ENCODE results near the gene SIRT5. TPM values are rescaled to one million over a fixed set of nuclear protein-coding genes. Genes with fewer than 3 reads are reported as not detected.

The SIRT5 gene
- 7.5 and 9.0 TPM in 2 replicates for total RNA-seq

DNA sequence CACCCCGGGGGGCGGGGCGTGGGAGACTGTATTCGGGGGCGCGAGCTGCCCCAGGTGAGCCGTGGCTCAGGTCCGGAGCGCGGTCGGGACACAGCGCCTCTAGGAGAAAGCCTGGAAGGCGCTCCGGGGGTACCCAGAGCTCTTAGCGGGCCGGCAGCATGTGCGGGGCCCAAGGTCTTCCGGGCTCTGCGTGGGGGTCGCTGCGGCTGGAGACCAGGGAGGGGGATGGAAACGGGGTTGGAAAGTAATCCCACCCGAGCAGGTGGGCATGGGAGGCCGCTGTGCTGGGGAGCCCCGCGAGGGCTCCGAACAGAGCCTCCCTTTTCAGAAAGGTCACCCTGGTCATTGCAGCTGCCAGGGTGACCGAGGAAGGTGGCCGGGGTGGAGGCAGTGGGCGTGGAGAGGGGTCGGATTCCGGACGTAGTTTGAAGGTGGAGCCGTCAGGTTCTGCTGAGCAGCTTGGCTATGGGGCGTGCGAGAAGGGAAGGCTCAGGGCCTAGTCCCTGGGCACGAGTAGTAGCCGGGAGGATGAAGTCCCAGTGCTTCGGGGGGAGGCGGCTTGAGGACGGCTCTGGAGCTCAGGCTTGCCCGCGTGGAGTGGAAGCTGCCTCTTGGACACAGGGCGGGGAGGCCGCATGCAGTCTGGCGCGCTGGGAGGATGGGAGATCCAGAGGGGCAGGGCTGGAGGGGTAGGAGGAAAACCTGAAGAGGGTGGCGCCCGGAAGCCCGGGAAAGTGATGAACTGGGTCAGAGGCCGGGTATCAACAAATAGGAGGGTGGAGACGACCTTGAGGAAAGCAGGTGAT, at the start of gene SIRT5:
Gene SIRT5 (plus strand): TSS at position 31 of the 806 bp plus-strand sequence. CDS start 9,510 bp downstream, outside the sequence.

DNA sequence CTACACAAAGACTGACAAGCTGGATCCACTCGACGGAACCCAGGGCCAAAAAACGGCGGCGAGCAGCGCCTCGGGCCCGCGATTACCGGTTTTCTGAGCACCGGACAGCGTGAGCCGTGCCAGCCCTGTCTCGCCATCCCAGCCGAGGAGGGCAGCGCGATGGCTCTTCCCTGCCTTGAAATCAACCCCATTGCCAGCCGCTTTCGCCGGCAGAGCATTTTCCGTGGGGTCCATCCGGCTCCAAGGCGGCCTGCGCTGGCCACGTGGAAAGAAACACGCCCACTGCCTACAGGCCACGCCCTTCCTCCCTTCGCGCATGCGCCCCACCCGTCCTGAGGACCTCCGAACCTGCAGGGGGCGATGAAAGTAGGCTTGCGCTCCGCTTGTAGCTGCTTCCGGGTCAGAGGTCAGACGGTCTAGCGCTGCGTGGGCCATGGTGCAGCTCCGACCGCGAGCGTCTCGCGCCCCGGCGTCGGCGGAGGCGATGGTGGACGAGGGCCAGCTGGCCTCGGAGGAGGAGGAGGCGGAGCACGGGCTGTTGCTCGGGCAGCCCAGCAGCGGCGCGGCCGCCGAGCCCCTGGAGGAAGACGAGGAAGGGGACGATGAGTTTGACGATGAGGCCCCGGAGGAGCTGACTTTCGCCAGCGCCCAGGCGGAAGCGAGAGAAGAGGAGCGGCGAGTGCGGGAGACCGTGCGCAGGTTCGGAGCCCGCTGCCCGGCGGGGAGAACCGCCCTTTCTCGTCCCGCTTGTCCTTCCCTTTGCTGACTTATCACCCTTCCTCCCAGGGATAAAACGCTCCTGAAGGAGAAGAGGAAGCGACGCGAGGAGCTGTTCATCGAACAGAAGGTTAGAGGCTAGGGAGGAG, 40.8 kb downstream of the SIRT5 start, which contains the start of gene NOL7:
Gene NOL7 (plus strand): TSS at position 410 of the 866 bp plus-strand sequence. CDS start 24 bp downstream, at position 434.

Other genes with a start within 250 kb of the SIRT5 start
- gene TBC1D7, start 246.1 kb upstream of the SIRT5 start, total RNA-seq, result 20.3 and 27.6 TPM in 2 replicates
- gene GFOD1, start 87.0 kb upstream of the SIRT5 start, total RNA-seq, result 21.1 and 22.0 TPM in 2 replicates
- 173 and 232 TPM in 2 replicates for gene NOL7, start 40.7 kb downstream of the SIRT5 start, total RNA-seq
- 19.4 and 19.8 TPM in 2 replicates for gene RANBP9, start 137.2 kb downstream of the SIRT5 start, total RNA-seq
- gene MCUR1, start 240.0 kb downstream of the SIRT5 start, total RNA-seq, result 9.1 and 13.0 TPM in 2 replicates

All from mammary microvascular endothelial cell (primary cell).